HepG2 (cell line): ENCODE data around the gene LRRN4CL. TPM values are rescaled to one million over a fixed set of nuclear protein-coding genes. Genes with fewer than 3 reads are reported as not detected.

Source experiments
- ATAD3A ChIP-seq: sonication (generic); formaldehyde crosslinking; IDR thresholded peaks from 2 replicates; pipeline ENCODE4 v1.4.0; 2020; ENCODE audit warnings: missing genetic modification reagents
- BRCA1 ChIP-seq: sonication (generic); formaldehyde crosslinking; IDR thresholded peaks from 2 replicates; pipeline ENCODE4 v1.4.0; 2020; ENCODE audit warnings: missing genetic modification reagents
- CC2D1A ChIP-seq: sonication (generic); formaldehyde crosslinking; IDR thresholded peaks from 2 replicates; pipeline ENCODE4 v1.8.1; 2023; ENCODE audit warnings: mild to moderate bottlenecking, missing genetic modification reagents
- HDAC2 ChIP-seq: sonication (generic); formaldehyde crosslinking; IDR thresholded peaks from 2 replicates; pipeline ENCODE4 v1.4.0; 2020; ENCODE audit warnings: missing genetic modification reagents
- KAT7 ChIP-seq: IDR thresholded peaks from 2 replicates; pipeline ENCODE4 v1.6.1; 2018; ENCODE audit warnings: borderline replicate concordance, missing compliant biosample characterization
- MTF2 ChIP-seq: sonication (generic); formaldehyde crosslinking; IDR thresholded peaks from 2 replicates; pipeline ENCODE4 v1.5.0; 2020; ENCODE audit warnings: missing genetic modification reagents, borderline replicate concordance
- NR2F2 ChIP-seq: IDR thresholded peaks from 2 replicates; pipeline ENCODE4 v1.6.1; 2012; ENCODE audit warnings: low read depth, inconsistent platforms, borderline replicate concordance
- PHF20 ChIP-seq: sonication (generic); formaldehyde crosslinking; IDR thresholded peaks from 2 replicates; pipeline ENCODE4 v1.5.0; 2020; ENCODE audit warnings: mild to moderate bottlenecking, missing genetic modification reagents
- PHF5A ChIP-seq: IDR thresholded peaks from one replicate; pipeline ENCODE4 v1.6.1; 2018; ENCODE audit warnings: low read depth, missing genetic modification reagents; ENCODE audit not compliant: unreplicated experiment
- RXRB ChIP-seq: IDR thresholded peaks from 2 replicates; pipeline ENCODE4 v1.6.1; 2016; ENCODE audit warnings: borderline replicate concordance, missing genetic modification reagents, missing compliant biosample characterization
- ZNF329 ChIP-seq: sonication (generic); formaldehyde crosslinking; IDR thresholded peaks from 2 replicates; pipeline ENCODE4 v1.9.0; 2021; ENCODE audit warnings: low read depth, mild to moderate bottlenecking, missing genetic modification reagents
- ZNF609 ChIP-seq: sonication (generic); formaldehyde crosslinking; IDR thresholded peaks from 2 replicates; pipeline ENCODE4 v1.4.0; 2020; ENCODE audit warnings: mild to moderate bottlenecking, missing genetic modification reagents, borderline replicate concordance
- ZNF615 ChIP-seq: sonication (generic); formaldehyde crosslinking; IDR thresholded peaks from 2 replicates; pipeline ENCODE4 v1.5.0; 2020; ENCODE audit warnings: mild to moderate bottlenecking, missing genetic modification reagents, borderline replicate concordance
- ZNF639 ChIP-seq: conservative IDR thresholded peaks from 2 replicates; pipeline ENCODE4 v1.6.1; 2018; ENCODE audit warnings: missing genetic modification reagents
- ZNF878 ChIP-seq: sonication (generic); formaldehyde crosslinking; IDR thresholded peaks from 2 replicates; pipeline ENCODE4 v1.8.1; 2023; ENCODE audit warnings: mild to moderate bottlenecking, missing genetic modification reagents, moderate library complexity
- polyA plus RNA-seq, 8 experiments: library from polyadenylated mRNA; depleted of rRNA in 3 of 8; stranded (reverse) in 7 of 8; unstranded in 1 of 8; fragments of >200 nt; fragmentation: Illumina TruSeq in 4 of 8; extraction: Trizol in 4 of 8; gene quantifications; 2 replicates each; pipeline versions ENCODE4 v1.2.1 to v1.2.3, GENCODE V29; 2011 to 2016; ENCODE audit warnings: low read depth in 4 of 8, missing spikeins in 1 of 8, mixed read lengths in 1 of 8; ENCODE audit not compliant: insufficient read depth in 1 of 8
- total RNA-seq, 5 experiments: library from RNA; depleted of rRNA; stranded (reverse); fragments of >200 nt; fragmentation: Illumina TruSeq; extraction: Trizol; gene quantifications; 2 replicates each; pipeline ENCODE4 v1.2.3, GENCODE V29; 2016; ENCODE audit warnings: low read depth in 1 of 5
- TF ChIP-seq, protein P1 (sequence below): sonication (generic); formaldehyde crosslinking; conservative IDR thresholded peaks from 2 replicates; pipeline ENCODE4 v1.4.0; 2020; ENCODE audit warnings: missing genetic modification reagents
- TF ChIP-seq, protein P2 (sequence below): sonication (generic); formaldehyde crosslinking; IDR thresholded peaks from 2 replicates; pipeline ENCODE4 v1.4.0; 2020; ENCODE audit warnings: missing genetic modification reagents

The LRRN4CL gene
- total and polyA plus RNA-seq, 2 of the 13 experiments (the other 11 are each of a cell fraction or from before 2014, with no cell fraction given) = 0.11 TPM; not detected in 1

GRCh38 chr11:62727165-62727871 lies 38.0 kb upstream of the LRRN4CL start, which contains the start of gene HNRNPUL2 (continued):
- TF ChIP-seq, protein P1, sequence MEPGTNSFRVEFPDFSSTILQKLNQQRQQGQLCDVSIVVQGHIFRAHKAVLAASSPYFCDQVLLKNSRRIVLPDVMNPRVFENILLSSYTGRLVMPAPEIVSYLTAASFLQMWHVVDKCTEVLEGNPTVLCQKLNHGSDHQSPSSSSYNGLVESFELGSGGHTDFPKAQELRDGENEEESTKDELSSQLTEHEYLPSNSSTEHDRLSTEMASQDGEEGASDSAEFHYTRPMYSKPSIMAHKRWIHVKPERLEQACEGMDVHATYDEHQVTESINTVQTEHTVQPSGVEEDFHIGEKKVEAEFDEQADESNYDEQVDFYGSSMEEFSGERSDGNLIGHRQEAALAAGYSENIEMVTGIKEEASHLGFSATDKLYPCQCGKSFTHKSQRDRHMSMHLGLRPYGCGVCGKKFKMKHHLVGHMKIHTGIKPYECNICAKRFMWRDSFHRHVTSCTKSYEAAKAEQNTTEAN (CRISPR knock-in tag) = peak; percentile 85
- TF ChIP-seq, protein P2, sequence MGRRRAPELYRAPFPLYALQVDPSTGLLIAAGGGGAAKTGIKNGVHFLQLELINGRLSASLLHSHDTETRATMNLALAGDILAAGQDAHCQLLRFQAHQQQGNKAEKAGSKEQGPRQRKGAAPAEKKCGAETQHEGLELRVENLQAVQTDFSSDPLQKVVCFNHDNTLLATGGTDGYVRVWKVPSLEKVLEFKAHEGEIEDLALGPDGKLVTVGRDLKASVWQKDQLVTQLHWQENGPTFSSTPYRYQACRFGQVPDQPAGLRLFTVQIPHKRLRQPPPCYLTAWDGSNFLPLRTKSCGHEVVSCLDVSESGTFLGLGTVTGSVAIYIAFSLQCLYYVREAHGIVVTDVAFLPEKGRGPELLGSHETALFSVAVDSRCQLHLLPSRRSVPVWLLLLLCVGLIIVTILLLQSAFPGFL (CRISPR knock-in tag) = peak; percentile 78; the same call in 1 of the 2 replicates
- TF ChIP-seq ZNF609 (CRISPR knock-in tag) (peak; percentile 53; the same call in 1 of the 2 replicates), NR2F2 (no peak; the same call in 1 of the 2 replicates), ATAD3A (CRISPR knock-in tag) (no peak), ZNF615 (CRISPR knock-in tag) (no peak), HDAC2 (CRISPR knock-in tag) (peak; percentile 50; the same call in 1 of the 2 replicates), BRCA1 (CRISPR knock-in tag) (no peak; the same call in 1 of the 2 replicates), ZNF329 (CRISPR knock-in tag) (peak; percentile 86), ZNF639 (peak; percentile 91), ZNF878 (CRISPR knock-in tag) (no peak; the same call in 1 of the 2 replicates), MTF2 (no peak), KAT7 (CRISPR knock-in tag) (peak; percentile 89; the same call in 1 of the 2 replicates), PHF20 (CRISPR knock-in tag) (peak; percentile 81), CC2D1A (CRISPR knock-in tag) (no peak), PHF5A (no peak), RXRB (CRISPR knock-in tag) (peak; percentile 74)
